ENCODE results near the gene KCNT1. TPM values are rescaled to one million over a fixed set of nuclear protein-coding genes. Genes with fewer than 3 reads are reported as not detected.

The KCNT1 gene
- polyA plus RNA-seq, 1 experiment = not detected

DNA sequence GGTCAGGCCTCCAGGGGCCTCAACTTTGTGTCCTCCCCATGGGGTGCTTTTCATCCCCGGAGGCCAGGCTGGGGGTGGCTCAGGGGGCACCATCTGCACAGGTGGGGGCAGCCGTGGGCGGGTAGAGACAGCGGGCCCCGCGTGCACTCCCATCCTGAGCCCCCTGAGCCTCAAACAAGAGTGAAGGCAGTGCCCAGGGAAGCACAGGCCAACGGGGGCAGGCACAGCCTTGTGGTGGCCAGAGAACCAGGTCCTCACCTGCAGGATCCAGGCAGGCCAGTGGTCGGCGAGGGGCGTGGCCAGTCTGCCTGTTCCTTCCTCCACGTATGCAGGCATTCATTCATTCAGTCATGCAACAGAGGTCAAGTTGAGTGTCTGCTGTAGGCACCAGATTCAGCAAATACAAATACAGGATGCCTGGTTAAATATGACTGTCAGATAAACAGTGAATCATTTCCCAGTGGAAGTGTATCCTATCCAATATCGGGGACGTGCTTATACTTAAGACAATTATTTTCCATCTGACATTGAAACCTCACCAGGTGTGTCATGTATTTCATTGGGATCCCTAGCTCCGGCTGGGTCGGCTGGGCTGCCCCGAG lies 22.3 kb downstream of the KCNT1 start:
- DNase-seq (ENCODE audit: low read depth) = no peak
- no peak for TF ChIP-seq CTCF (IDR thresholded peaks at IDR 0.05; ENCODE audit: insufficient read depth, low read depth, low read length)
- ChIA-PET POLR2A (no interaction called here), CTCF (no interaction called here)
- H3K27me3 ChIP-seq (ENCODE audit: control insufficient read depth, insufficient read depth, low read length) = no peaks in the 10 kb centered on the region
- no peaks in the 10 kb centered on the region for H3K36me3 ChIP-seq (ENCODE audit: control insufficient read depth, insufficient read depth, low read length)
- no peak overlapping the region for H3K4me3 ChIP-seq (ENCODE audit: low read depth, low read length)

GRCh38 chr9:135726138-135726853 lies 24.3 kb downstream of the KCNT1 start:
- Histone ChIP-seq H3K27me3 (ENCODE audit: control insufficient read depth, insufficient read depth, low read length) (no peaks in the 10 kb centered on the region), H3K4me3 (ENCODE audit: low read depth, low read length) (no peak overlapping the region), H3K36me3 (ENCODE audit: control insufficient read depth, insufficient read depth, low read length) (no peaks in the 10 kb centered on the region)
- DNase-seq (ENCODE audit: low read depth) = no peak
- ChIA-PET CTCF (no interaction called here), POLR2A (no interaction called here)
- no peak for TF ChIP-seq CTCF (IDR thresholded peaks at IDR 0.05; ENCODE audit: insufficient read depth, low read depth, low read length)

GRCh38 chr9:135727257-135727875 lies 25.4 kb downstream of the KCNT1 start:
- Histone ChIP-seq H3K36me3 (ENCODE audit: control insufficient read depth, insufficient read depth, low read length) (no peaks in the 10 kb centered on the region), H3K27me3 (ENCODE audit: control insufficient read depth, insufficient read depth, low read length) (no peaks in the 10 kb centered on the region), H3K4me3 (ENCODE audit: low read depth, low read length) (no peak overlapping the region)
- TF ChIP-seq CTCF (IDR thresholded peaks at IDR 0.05; ENCODE audit: insufficient read depth, low read depth, low read length) = no peak
- DNase-seq (ENCODE audit: low read depth) = no peak
- CTCF ChIA-PET = no interaction called here
- POLR2A ChIA-PET = no interaction called here

- Histone ChIP-seq H3K4me3 (ENCODE audit: low read depth, low read length) (no peak overlapping the region), H3K36me3 (ENCODE audit: control insufficient read depth, insufficient read depth, low read length) (no peaks in the 10 kb centered on the region), H3K27me3 (ENCODE audit: control insufficient read depth, insufficient read depth, low read length) (no peaks in the 10 kb centered on the region)
- no peak for TF ChIP-seq CTCF (IDR thresholded peaks at IDR 0.05; ENCODE audit: insufficient read depth, low read depth, low read length)
- no peak for DNase-seq (ENCODE audit: low read depth)
- ChIA-PET CTCF (no interaction called here), POLR2A (no interaction called here)
Observed at GRCh38 chr9:135728436-135729110, 26.6 kb downstream of the KCNT1 start.

GRCh38 chr9:135729480-135729879 lies 27.5 kb downstream of the KCNT1 start:
- no peak for DNase-seq (ENCODE audit: low read depth)
- ChIA-PET CTCF (no interaction called here), POLR2A (no interaction called here)
- no peaks in the 10 kb centered on the region for H3K27me3 ChIP-seq (ENCODE audit: control insufficient read depth, insufficient read depth, low read length)
- no peak overlapping the region for H3K4me3 ChIP-seq (ENCODE audit: low read depth, low read length)
- no peaks in the 10 kb centered on the region for H3K36me3 ChIP-seq (ENCODE audit: control insufficient read depth, insufficient read depth, low read length)
- no peak for TF ChIP-seq CTCF (IDR thresholded peaks at IDR 0.05; ENCODE audit: insufficient read depth, low read depth, low read length)

Measured in BJ (cell line).